Uterus (tissue), 2 donors: ENCODE data around the gene IL1RAPL2.

Experiments used
- POLR2A ChIP-seq, 2 donors: fragments of 450-650 bp; IDR thresholded peaks; one replicate each; pipeline ENCODE4 v1.6.1; 2016; ENCODE audit warnings: antibody characterized with exemption in 2 of 2, mild to moderate bottlenecking in 1 of 2, moderate library complexity in 1 of 2
- TF ChIP-seq, protein P1 (sequence below), 4 experiments: fragments of 200-600 bp in 2 of 4; fragments of 450-650 bp in 2 of 4; sonication (generic) in 2 of 4; IDR thresholded peaks; one replicate each; pipeline ENCODE4 v1.5.1; 2016 to 2019; ENCODE audit warnings: antibody characterized with exemption in 4 of 4, mild to moderate bottlenecking in 2 of 4, moderate library complexity in 1 of 4

DNA sequence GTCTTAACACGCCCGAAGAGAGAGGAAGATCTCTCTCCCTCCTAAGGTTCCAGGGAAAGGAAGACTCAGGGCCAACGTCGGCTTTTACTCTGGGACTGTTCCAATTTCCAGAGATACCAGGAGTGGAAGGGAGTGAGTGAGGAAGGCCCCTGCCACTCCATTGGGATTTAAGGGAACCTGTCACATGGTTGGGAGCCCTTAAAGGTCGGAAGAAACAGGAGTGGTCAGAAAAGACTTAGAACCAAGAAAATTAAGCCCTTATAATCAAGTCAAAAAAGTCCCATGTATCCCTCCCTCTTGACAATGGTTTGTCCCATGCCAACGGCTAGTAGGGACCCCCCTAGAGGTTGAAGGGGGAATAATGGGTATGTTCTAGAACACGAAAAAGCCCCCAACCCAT is 654.6 kb downstream of the IL1RAPL2 start, which contains the start of gene TEX13A:
- TF ChIP-seq, protein P1, sequence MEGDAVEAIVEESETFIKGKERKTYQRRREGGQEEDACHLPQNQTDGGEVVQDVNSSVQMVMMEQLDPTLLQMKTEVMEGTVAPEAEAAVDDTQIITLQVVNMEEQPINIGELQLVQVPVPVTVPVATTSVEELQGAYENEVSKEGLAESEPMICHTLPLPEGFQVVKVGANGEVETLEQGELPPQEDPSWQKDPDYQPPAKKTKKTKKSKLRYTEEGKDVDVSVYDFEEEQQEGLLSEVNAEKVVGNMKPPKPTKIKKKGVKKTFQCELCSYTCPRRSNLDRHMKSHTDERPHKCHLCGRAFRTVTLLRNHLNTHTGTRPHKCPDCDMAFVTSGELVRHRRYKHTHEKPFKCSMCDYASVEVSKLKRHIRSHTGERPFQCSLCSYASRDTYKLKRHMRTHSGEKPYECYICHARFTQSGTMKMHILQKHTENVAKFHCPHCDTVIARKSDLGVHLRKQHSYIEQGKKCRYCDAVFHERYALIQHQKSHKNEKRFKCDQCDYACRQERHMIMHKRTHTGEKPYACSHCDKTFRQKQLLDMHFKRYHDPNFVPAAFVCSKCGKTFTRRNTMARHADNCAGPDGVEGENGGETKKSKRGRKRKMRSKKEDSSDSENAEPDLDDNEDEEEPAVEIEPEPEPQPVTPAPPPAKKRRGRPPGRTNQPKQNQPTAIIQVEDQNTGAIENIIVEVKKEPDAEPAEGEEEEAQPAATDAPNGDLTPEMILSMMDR (IDR thresholded peaks at IDR 0.05) = no peak
- TF ChIP-seq POLR2A (IDR thresholded peaks at IDR 0.05) = no peak
